ENCODE data around the gene GOPC. TPM values are rescaled to one million over a fixed set of nuclear protein-coding genes. Genes with fewer than 3 reads are reported as not detected.
"Not testable (repeated sequence)": the region's sequence is repeated elsewhere in the genome, so short reads cannot be mapped to it uniquely, and the experiment has no call there.

Gene GOPC
- polyA plus RNA-seq, 3 donors from 2014 or later, result 5.3 to 17.8 (median 8.3) TPM

GRCh38 chr6:117534974-117535373, 67.3 kb downstream of the GOPC start:
- no peak for DNase-seq
- Mint-ChIP-seq H3K9me3 (no peaks in the 10 kb centered on the region), H3K36me3 (peaks cover 4 to 20% (median 19%) of the 10 kb centered on the region in 3 donors), H3K4me3 (no peak overlapping the region), H3K27me3 (ENCODE audit: low read depth in 3 of 3) (peaks cover 0 to 1% (median 0%) of the 10 kb centered on the region in 3 donors), H3K4me1 (peaks cover 12 to 13% of the 10 kb centered on the region in 2 donors), H3K27ac (no peak overlapping the region)

- peaks cover 9 to 10% of the 10 kb centered on the region in 2 donors for H3K4me1 Mint-ChIP-seq
- peaks cover 3 to 13% (median 11%) of the 10 kb centered on the region in 3 donors for H3K36me3 Mint-ChIP-seq
- H3K4me3 Mint-ChIP-seq, result no peak overlapping the region
- H3K27me3 Mint-ChIP-seq (ENCODE audit: low read depth in 3 of 3), result peaks cover 0 to 1% (median 0%) of the 10 kb centered on the region in 3 donors
- no peak overlapping the region for H3K27ac Mint-ChIP-seq
- H3K9me3 Mint-ChIP-seq, result no peaks in the 10 kb centered on the region
- no peak for DNase-seq
Observed at GRCh38 chr6:117533775-117534174, 68.5 kb downstream of the GOPC start.

GRCh38 chr6:117531809-117532725, 70.2 kb downstream of the GOPC start:
- Mint-ChIP-seq H3K4me1 (peaks cover 0 to 2% of the 10 kb centered on the region in 2 donors), H3K36me3 (peaks cover 3 to 7% (median 3%) of the 10 kb centered on the region in 3 donors), H3K9me3 (no peaks in the 10 kb centered on the region), H3K4me3 (no peak overlapping the region), H3K27ac (no peak overlapping the region), H3K27me3 (ENCODE audit: low read depth in 3 of 3) (peaks cover 0 to 1% (median 0%) of the 10 kb centered on the region in 3 donors)
- no peak for DNase-seq

GRCh38 chr6:117531346-117531745, 71.0 kb downstream of the GOPC start:
- no peak for DNase-seq
- Mint-ChIP-seq H3K27ac (no peak overlapping the region), H3K9me3 (no peaks in the 10 kb centered on the region), H3K36me3 (peaks cover 3 to 4% (median 3%) of the 10 kb centered on the region in 3 donors), H3K4me1 (peaks cover 0 to 2% of the 10 kb centered on the region in 2 donors), H3K27me3 (ENCODE audit: low read depth in 3 of 3) (no peaks in the 10 kb centered on the region), H3K4me3 (no peak overlapping the region)

GRCh38 chr6:117530467-117531242, 71.7 kb downstream of the GOPC start:
- Mint-ChIP-seq H3K36me3 (peaks cover 3 to 4% (median 3%) of the 10 kb centered on the region in 3 donors), H3K4me1 (peaks cover 0 to 2% of the 10 kb centered on the region in 2 donors), H3K27ac (peak overlapping the region in 1 of 6 donors; percentile 16), H3K4me3 (no peak overlapping the region), H3K27me3 (ENCODE audit: low read depth in 3 of 3) (no peaks in the 10 kb centered on the region), H3K9me3 (no peaks in the 10 kb centered on the region)
- no peak for DNase-seq

GRCh38 chr6:117525607-117526006, 76.7 kb downstream of the GOPC start:
- peaks cover 0 to 3% (median 0%) of the 10 kb centered on the region in 3 donors for H3K36me3 Mint-ChIP-seq
- no peaks in the 10 kb centered on the region for H3K4me1 Mint-ChIP-seq
- no peaks in the 10 kb centered on the region for H3K27me3 Mint-ChIP-seq (ENCODE audit: low read depth in 3 of 3)
- no peak overlapping the region for H3K4me3 Mint-ChIP-seq
- no peaks in the 10 kb centered on the region for H3K9me3 Mint-ChIP-seq
- no peak for DNase-seq
- no peak overlapping the region for H3K27ac Mint-ChIP-seq

GRCh38 chr6:117521791-117522502, 80.4 kb downstream of the GOPC start:
- no peak for DNase-seq
- no peaks in the 10 kb centered on the region for H3K4me1 Mint-ChIP-seq
- H3K27ac Mint-ChIP-seq, result no peak overlapping the region
- peaks cover 0 to 13% (median 0%) of the 10 kb centered on the region in 3 donors for H3K36me3 Mint-ChIP-seq
- H3K27me3 Mint-ChIP-seq (ENCODE audit: low read depth in 3 of 3), result no peaks in the 10 kb centered on the region
- H3K9me3 Mint-ChIP-seq, result peaks cover 0 to 2% (median 0%) of the 10 kb centered on the region in 6 donors
- no peak overlapping the region for H3K4me3 Mint-ChIP-seq

GRCh38 chr6:117520603-117521395, 81.5 kb downstream of the GOPC start:
- no peak for DNase-seq
- peaks cover 0 to 1% (median 0%) of the 10 kb centered on the region in 3 donors for H3K27me3 Mint-ChIP-seq (ENCODE audit: low read depth in 3 of 3)
- H3K27ac Mint-ChIP-seq, result no peak overlapping the region
- peaks cover 0 to 2% (median 0%) of the 10 kb centered on the region in 6 donors for H3K9me3 Mint-ChIP-seq
- no peaks in the 10 kb centered on the region for H3K4me1 Mint-ChIP-seq
- H3K36me3 Mint-ChIP-seq, result peaks cover 0 to 13% (median under 1%) of the 10 kb centered on the region in 3 donors
- no peak overlapping the region for H3K4me3 Mint-ChIP-seq

GRCh38 chr6:117518870-117519269, 83.4 kb downstream of the GOPC start:
- peaks cover 0 to 1% (median 0%) of the 10 kb centered on the region in 3 donors for H3K27me3 Mint-ChIP-seq (ENCODE audit: low read depth in 3 of 3)
- H3K27ac Mint-ChIP-seq, result no peak overlapping the region
- H3K9me3 Mint-ChIP-seq, result peaks cover 0 to 2% (median 0%) of the 10 kb centered on the region in 6 donors
- no peak for DNase-seq
- peaks cover 0 to 13% (median 4%) of the 10 kb centered on the region in 3 donors for H3K36me3 Mint-ChIP-seq
- H3K4me3 Mint-ChIP-seq, result no peak overlapping the region
- no peaks in the 10 kb centered on the region for H3K4me1 Mint-ChIP-seq

GRCh38 chr6:117517995-117518394, 84.3 kb downstream of the GOPC start:
- DNase-seq; H3K27ac Mint-ChIP-seq; H3K4me1 Mint-ChIP-seq; H3K9me3 Mint-ChIP-seq; H3K27me3 Mint-ChIP-seq (ENCODE audit: low read depth in 3 of 3); H3K4me3 Mint-ChIP-seq: not testable (repeated sequence)
- H3K36me3 Mint-ChIP-seq, result peaks cover 0 to 13% (median 4%) of the 10 kb centered on the region in 3 donors

- H3K4me1 Mint-ChIP-seq, result no peaks in the 10 kb centered on the region
- no peak for DNase-seq
- no peak overlapping the region for H3K4me3 Mint-ChIP-seq
- no peak overlapping the region for H3K27ac Mint-ChIP-seq
- peaks cover 0 to 2% (median 0%) of the 10 kb centered on the region in 6 donors for H3K9me3 Mint-ChIP-seq
- H3K27me3 Mint-ChIP-seq (ENCODE audit: low read depth in 3 of 3), result peaks cover 0 to 1% (median 0%) of the 10 kb centered on the region in 3 donors
- peaks cover 0 to 17% (median 10%) of the 10 kb centered on the region in 3 donors for H3K36me3 Mint-ChIP-seq
Observed at GRCh38 chr6:117515326-117515725, 87.0 kb downstream of the GOPC start.

GRCh38 chr6:117514655-117515054, 87.7 kb downstream of the GOPC start:
- peaks cover 0 to 1% (median 0%) of the 10 kb centered on the region in 3 donors for H3K27me3 Mint-ChIP-seq (ENCODE audit: low read depth in 3 of 3)
- no peaks in the 10 kb centered on the region for H3K4me1 Mint-ChIP-seq
- H3K27ac Mint-ChIP-seq, result no peak overlapping the region
- H3K9me3 Mint-ChIP-seq, result peaks cover 0 to 2% (median 0%) of the 10 kb centered on the region in 6 donors
- H3K4me3 Mint-ChIP-seq, result no peak overlapping the region
- DNase-seq, result no peak
- peaks cover 0 to 17% (median 9%) of the 10 kb centered on the region in 3 donors for H3K36me3 Mint-ChIP-seq
